Limb (tissue), 2 donors: ENCODE results near the gene EGF.
A peak's percentile ranks its signal among the peaks of the same experiment; 100 is the strongest.
"Not testable (repeated sequence)": the region's sequence is repeated elsewhere in the genome, so short reads cannot be mapped to it uniquely, and the experiment has no call there.

Experiments
- DNase-seq, 2 donors: peaks; one replicate each; pipeline ENCODE4 v3.0.0-alpha.2; 2016; ENCODE audit errors: extremely low spot score in 2 of 2

EGF gene

DNA sequence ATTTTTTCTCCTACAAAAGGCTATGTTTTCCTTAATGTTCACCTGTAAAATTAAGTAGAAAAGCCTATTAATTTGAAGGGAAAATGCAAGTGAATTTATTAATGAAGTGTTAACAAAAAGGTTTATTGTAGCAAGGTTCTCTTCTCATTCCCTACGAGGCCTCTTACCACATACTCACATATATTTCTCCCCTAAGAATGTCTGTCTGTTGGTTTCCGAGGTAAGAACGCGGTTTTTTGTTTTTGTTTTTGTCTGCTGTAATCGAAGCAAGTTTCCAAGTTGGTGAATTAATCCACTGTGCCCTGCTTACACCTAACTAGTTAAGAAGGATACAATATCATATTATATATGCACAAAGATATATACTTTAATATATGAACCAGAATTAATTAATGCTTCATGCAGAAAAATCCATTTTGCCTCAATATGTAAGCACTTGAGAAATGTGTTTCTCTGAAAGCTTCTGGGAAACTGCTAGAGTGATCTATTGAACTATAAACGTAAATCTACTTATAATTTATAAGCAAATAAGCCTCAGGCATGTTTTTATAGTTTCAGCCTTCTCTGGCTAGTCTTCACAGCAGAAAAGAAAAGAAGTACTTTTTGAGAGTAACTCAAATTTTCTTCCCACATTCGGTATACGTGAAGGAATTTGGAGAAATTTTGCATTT is 120.8 kb downstream of the EGF start:
- DNase-seq: no peak

DNA sequence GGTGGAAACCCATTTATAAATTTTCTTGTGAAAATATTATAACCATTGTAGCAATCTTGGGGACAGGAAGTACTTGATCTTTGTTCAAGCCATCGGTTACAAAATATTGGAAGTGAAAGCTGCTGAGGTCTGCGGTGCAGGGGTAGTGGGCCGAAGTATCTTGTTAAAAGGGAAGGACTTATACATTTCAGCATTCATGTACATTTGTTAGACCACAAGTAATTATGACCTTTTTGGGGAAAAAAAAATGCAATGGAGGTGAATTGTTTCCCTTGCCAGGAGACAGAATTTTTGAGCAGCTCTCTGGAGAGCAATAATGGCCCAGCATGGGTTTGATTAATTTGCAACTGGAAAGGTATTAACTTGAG is 121.3 kb downstream of the EGF start:
- DNase-seq: no peak

DNA sequence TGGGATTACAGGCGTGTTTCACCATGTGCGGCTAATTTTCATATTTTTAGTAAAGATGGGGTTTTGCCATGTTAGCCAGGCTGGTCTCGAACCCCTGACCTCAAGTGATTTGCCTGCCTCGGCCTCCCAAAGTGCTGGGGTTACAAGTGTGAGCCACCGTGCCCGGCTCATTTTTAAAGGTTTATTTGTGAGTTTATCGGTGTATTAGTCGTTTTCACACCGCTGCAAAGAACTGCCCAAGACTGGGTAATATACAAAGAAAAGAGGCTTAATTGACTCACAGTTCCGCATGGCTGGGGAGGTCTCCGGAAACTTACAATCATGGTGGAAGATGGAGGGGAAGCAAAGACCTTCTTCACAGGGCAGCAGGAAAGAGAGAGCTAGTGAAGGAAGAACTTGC is 126.5 kb downstream of the EGF start:
- not testable (repeated sequence) for DNase-seq

DNA sequence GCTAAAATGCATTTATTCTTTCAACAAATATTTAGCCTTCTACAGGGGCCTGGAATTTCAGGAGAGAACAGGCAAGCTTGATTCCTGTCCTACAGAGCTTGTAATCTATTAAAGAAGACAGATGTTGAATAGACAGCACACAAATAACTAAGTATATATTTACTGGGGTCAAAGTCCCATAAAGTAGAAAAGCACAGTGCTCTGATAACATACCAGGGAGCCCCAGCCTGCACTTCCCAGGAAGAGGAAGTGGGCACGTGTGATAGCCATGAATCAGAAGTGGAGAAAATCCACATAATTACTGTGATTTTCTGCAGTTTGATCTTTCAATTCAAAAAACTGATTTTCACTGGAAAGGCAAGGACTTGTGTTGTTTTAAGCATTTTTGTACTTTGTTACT is 129.1 kb downstream of the EGF start:
- DNase-seq: no peak

DNA sequence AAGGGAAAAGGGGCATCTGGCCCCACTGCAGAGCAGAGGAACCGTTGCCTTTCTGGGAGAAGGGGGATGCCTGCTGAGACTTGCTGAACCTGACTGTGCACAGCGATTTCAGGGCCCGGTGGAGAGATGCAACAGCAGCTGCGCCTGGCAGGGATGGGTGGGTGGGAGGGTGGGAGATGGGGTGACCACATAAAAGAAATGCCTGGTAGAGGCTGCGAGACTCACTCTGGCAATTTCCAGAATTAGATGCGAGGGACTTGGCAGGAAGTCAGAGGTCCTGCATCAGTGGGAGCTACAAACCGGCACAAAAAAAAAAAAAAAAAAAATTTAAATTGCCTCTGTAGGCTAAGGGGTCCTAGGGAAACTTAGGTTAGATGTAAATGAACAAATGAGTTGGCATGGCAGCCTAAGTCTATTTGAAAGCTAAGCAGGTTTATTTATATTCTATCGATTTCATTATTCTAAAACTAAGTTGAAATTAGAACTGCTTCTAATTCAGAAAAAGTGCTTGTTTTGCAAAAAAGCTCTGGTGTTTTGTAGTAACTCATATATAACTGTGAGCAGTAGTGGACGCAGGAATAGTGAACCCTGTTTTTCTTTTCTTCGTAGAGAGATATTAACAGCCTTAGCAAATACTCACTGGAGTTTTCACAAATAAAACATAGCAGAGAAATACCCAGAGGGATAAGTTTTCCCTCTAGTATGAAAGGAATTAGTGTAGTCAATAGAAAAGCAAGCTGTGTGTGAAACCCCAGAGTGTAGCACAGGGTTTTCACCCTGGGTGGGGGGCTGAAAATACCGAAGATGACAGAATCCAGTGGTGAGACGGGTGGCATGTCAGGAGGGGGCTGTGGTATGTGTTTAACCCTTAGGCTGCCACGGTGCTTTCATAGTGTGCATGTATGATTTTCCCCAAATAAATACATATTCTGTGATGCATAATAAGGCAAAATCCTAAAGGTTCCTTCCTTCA is 130.1 kb downstream of the EGF start:
- DNase-seq: no peak

DNA sequence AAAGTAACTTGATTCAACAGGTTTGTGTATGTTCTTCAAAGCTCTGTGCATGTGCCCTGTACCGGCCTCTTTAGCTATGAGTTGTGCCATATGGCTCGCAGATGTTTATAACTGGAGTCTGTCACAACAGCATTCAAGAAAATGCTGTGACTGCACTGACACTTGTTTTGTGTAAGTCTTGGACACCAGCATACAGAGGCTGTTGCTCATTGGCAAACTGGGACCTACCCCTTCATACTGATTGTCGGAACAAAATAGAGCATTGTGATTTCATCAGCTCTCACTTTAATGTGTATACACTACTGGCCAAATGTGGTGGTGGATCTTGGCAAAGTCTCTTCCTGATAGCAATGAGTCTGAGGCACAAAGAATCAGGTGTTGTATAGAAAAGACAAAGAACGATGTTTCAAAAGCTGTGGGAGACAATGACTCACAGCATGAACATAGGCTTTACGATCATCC is 133.9 kb downstream of the EGF start:
- DNase-seq: no peak

DNA sequence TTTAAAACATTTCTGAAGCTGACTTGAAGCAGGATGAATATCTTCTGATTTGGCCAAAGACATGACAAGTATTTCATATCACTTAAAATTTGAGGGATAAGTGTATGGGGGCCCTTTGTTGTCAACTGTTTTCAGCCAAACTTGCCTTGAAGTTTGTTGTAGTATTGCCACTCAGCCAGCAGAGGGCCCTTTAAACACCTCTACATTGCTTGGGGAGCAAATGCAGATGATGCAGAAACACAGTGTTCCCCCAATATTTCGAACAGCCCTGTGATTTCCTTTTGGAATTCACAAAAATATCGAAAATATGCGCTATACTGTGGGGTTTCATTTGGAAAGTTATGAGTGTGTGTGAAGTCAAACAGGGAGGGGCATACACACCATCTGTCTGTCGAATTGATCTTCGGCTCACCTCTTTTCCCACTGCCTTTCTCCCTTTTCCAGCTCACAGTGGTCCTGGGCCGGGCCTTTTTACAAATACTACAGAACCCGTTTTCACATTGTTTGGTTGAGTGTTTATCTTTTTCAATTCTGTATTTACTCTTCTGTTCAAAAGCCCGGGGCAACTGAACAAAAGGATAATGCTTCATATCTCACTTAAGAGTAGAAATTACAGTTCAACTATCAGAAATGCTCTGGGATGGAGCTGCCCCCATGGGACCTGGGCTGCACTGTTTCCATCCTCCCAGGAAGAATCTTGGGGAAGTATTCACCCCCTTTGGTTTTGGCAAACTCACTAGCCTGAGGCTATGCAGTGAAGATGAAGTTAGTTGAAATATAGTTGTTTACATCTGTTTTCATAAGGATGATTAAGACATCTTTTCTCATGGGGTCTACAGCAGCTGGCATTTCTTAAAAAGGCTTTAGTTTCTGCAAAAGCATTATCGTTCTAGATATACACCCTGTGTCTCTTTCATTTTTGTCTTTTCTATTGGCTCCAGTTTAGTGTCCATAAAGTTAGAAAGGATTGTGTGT is 137.6 kb downstream of the EGF start:
- peak; percentile 51 to 56 for DNase-seq

DNA sequence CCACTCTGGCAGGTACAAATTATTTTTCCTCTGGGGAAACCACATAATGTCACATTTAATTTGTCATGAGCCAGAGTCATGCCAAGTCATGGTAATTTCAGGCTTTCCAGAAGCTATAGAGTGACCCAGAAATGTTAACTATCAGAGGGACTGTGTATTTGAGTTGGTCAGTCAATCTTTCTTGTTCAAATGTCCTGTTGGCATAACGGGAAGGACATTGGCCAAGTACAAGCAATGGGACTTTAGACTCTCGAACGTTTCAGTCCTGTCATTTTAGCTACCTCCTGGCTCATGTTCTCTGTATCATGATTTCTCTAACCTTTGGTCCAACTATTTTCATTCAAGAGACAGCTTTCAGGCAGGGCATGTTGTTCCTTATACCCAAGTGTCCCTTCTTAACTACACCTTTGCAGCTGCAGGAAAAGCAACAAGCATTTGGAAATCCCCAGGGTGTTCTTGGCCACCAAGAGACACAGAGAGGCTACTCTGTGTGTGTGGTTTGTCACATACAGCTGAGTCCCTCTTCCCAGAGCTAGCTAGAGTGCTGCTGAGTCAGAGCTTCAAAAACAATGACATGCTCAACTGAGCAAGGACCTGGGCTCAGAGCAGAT is 142.6 kb downstream of the EGF start:
- no peak for DNase-seq

DNA sequence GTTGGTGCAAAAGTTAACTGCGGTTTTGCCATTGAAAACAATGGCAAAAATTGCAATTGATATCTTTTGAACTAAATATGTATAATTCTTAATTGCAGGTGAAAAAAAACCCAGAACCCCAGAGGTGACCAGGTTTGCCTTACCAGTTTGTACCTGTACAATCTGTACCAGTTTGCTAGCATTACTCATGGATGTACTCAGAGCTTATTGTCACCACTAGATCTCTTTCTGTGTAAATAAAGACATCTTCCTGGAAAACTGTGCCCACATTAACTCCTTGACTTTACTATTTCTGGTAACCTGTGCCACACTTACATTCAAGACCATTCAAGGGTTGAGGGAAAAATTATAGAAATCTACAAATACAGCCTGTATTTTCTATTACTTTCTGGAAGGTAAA is 146.0 kb downstream of the EGF start:
- no peak for DNase-seq

DNA sequence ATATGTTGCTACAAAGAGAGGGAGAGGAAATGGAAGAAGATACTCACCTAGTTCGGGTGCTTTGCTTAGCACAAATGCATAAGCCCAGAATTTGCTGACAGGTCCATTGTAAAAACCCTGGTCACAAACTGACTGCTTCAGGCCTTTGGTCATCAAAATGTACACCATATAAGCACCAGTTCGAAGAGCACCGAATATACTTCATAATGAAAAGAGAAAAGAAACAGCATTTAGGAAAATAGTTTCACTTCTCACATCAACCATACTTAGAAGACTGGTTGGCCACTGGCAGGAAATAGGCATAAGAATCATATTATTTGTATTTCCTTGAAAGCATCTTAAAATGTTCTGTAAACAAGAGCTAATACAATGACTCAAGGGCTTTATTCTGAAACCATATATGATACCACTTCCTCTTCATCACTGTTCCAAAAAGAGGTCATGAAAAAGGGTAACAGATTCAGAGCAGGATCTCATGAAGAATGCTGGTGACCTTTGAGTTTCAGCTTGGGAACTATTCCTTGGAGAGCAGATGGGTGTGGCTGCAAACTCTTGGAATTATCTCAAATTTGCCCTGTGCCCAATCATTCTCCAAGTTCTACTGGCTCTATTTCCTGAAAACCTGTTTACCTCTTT is 147.0 kb downstream of the EGF start:
- DNase-seq: no peak

DNA sequence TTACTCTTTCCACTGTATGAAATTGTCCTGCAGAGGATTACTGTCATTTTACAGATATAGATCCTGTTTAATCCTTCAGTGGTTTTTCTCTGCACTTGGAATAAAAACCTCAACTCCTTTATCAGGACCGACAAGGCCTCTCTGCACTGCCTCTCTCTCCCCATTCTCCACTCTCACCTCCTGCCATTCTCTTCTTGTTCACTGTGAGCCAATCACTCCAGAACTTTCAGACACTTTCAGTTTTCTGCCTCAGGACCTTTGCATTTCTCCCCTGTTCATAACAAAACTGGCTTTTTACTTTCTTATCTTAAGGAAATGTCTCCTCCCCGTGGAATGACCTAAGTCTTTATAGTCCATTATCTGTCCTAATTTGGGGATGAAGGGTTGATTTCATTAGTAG is 148.4 kb downstream of the EGF start:
- DNase-seq: no peak
